GM12878 (cell line): ENCODE measurements around the gene RAB44. TPM values are rescaled to one million over a fixed set of nuclear protein-coding genes. Genes with fewer than 3 reads are reported as not detected.

Source experiments
- BACH1 ChIP-seq: fragments of 450-650 bp; IDR thresholded peaks from 2 replicates; pipeline ENCODE4 v1.6.1; 2017; ENCODE audit warnings: mild to moderate bottlenecking, borderline replicate concordance
- CEBPB ChIP-seq, 2 experiments: fragments of 150-350 bp in 1 of 2; IDR thresholded peaks; 2 replicates each; pipeline ENCODE4 v1.6.1; 2012 to 2014; ENCODE audit warnings: low read depth in 2 of 2, low read length in 2 of 2, borderline replicate concordance in 1 of 2, inconsistent platforms in 1 of 2
- CHD4 ChIP-seq: fragments of 200-600 bp; sonication (generic); IDR thresholded peaks from 2 replicates; pipeline ENCODE4 v1.6.1; 2016; ENCODE audit warnings: mild to moderate bottlenecking
- EGR1 ChIP-seq, 2 experiments: IDR thresholded peaks; 1 replicate in 1 of 2; 2 replicates in 1 of 2; pipeline ENCODE4 v1.6.1; 2011 to 2012; ENCODE audit warnings: low read depth in 2 of 2, low read length in 2 of 2, borderline replicate concordance in 1 of 2, mild to moderate bottlenecking in 1 of 2, moderate library complexity in 1 of 2
- EZH2 ChIP-seq: IDR thresholded peaks from 2 replicates; pipeline ENCODE4 v1.6.1; 2012; ENCODE audit warnings: low read depth, mild to moderate bottlenecking, control low read depth, inconsistent platforms, low read length, borderline replicate concordance; ENCODE audit not compliant: control insufficient read depth
- FOS ChIP-seq: IDR thresholded peaks from 3 replicates; pipeline ENCODE4 v1.6.1; 2011; ENCODE audit warnings: borderline replicate concordance; ENCODE audit not compliant: insufficient read length; ENCODE audit errors: extremely low read depth
- HDAC2 ChIP-seq: fragments of 200-600 bp; sonication (generic); IDR thresholded peaks from 2 replicates; pipeline ENCODE4 v1.6.1; 2017
- MTA2 ChIP-seq: fragments of 450-650 bp; IDR thresholded peaks from 2 replicates; pipeline ENCODE4 v1.6.1; 2016; ENCODE audit warnings: low read depth, mild to moderate bottlenecking, moderate library complexity
- MXI1 ChIP-seq: fragments of 150-350 bp; IDR thresholded peaks from 2 replicates; pipeline ENCODE4 v1.6.1; 2011; ENCODE audit warnings: low read depth, mild to moderate bottlenecking, inconsistent platforms, low read length, improper control_type of control experiment
- NFYB ChIP-seq: IDR thresholded peaks from 2 replicates; pipeline ENCODE4 v1.6.1; 2011; ENCODE audit warnings: low read depth, mild to moderate bottlenecking, low read length, improper control_type of control experiment, moderate library complexity; ENCODE audit not compliant: insufficient read depth
- NRF1 ChIP-seq: conservative IDR thresholded peaks from 2 replicates; pipeline ENCODE4 v1.6.1; 2011; ENCODE audit warnings: mild to moderate bottlenecking, low read depth, low read length, improper control_type of control experiment
- POLR2A ChIP-seq: IDR thresholded peaks from 2 replicates; pipeline ENCODE4 v1.6.1; 2011; ENCODE audit warnings: low read depth, mild to moderate bottlenecking, low read length
- RAD51 ChIP-seq: fragments of 450-650 bp; IDR thresholded peaks from 2 replicates; pipeline ENCODE4 v1.6.1; 2016; ENCODE audit warnings: moderate library complexity, mild to moderate bottlenecking, inconsistent platforms
- RB1 ChIP-seq: fragments of 450-650 bp; formaldehyde crosslinking; IDR thresholded peaks from 2 replicates; pipeline ENCODE4 v1.6.1; 2017; ENCODE audit warnings: mild to moderate bottlenecking, borderline replicate concordance
- SMARCA5 ChIP-seq: fragments of 450-650 bp; IDR thresholded peaks from 2 replicates; pipeline ENCODE4 v1.6.1; 2017; ENCODE audit warnings: mild to moderate bottlenecking
- SUZ12 ChIP-seq: fragments of 200-600 bp; sonication (generic); IDR thresholded peaks from one replicate; pipeline ENCODE4 v1.6.1; 2018; ENCODE audit warnings: antibody characterized with exemption, mild to moderate bottlenecking; ENCODE audit not compliant: unreplicated experiment
- TARDBP ChIP-seq: IDR thresholded peaks from 2 replicates; pipeline ENCODE4 v1.6.1; 2016; ENCODE audit warnings: borderline replicate concordance
- ZNF24 ChIP-seq: fragments of 450-650 bp; IDR thresholded peaks from 2 replicates; pipeline ENCODE4 v1.6.1; 2017; ENCODE audit warnings: antibody characterized with exemption, mild to moderate bottlenecking
- polyA plus RNA-seq, 11 experiments: library from polyadenylated mRNA; depleted of rRNA in 4 of 11; unstranded in 6 of 11; stranded (reverse) in 5 of 11; fragments of >200 nt; fragmentation: Nextera tagmentation in 4 of 11; fragmentation: Illumina TruSeq in 1 of 11; extraction: Ambion mirVana in 4 of 11; extraction: Trizol in 1 of 11; gene quantifications; 1 replicate in 1 of 11; 2 replicates in 10 of 11; pipeline versions ENCODE4 v1.2.1 to v1.2.3, GENCODE V29; 2011 to 2016; ENCODE audit warnings: inconsistent platforms in 2 of 11, missing spikeins in 2 of 11, low read depth in 1 of 11
- total RNA-seq, 4 experiments: library from RNA; depleted of rRNA in 3 of 4; stranded (reverse); fragments of >200 nt in 3 of 4; fragmentation: Illumina TruSeq in 1 of 4; extraction: Trizol in 1 of 4; gene quantifications; 2 replicates each; pipeline versions ENCODE4 v1.2.1 to v1.2.3, GENCODE V29; 2013 to 2021
- TF ChIP-seq, protein P1 (sequence below): fragments of 450-650 bp; IDR thresholded peaks from 2 replicates; pipeline ENCODE4 v1.6.1; 2017; ENCODE audit warnings: mild to moderate bottlenecking, moderate library complexity
- TF ChIP-seq, protein P2 (sequence below): IDR thresholded peaks from 2 replicates; pipeline ENCODE4 v1.6.1; 2011; ENCODE audit warnings: mild to moderate bottlenecking, low read depth, low read length, moderate library complexity; ENCODE audit not compliant: insufficient replicate concordance
- TF ChIP-seq, protein P3 (sequence below): fragments of 450-650 bp; conservative IDR thresholded peaks from 2 replicates; pipeline ENCODE4 v1.6.1; 2017; ENCODE audit warnings: mild to moderate bottlenecking, moderate library complexity
- TF ChIP-seq, protein P4 (sequence below): fragments of 450-650 bp; IDR thresholded peaks from 2 replicates; pipeline ENCODE4 v1.6.1; 2016; ENCODE audit warnings: mild to moderate bottlenecking

RAB44 gene
- total and polyA plus RNA-seq, 10 of the 15 experiments (the other 5 are each of a cell fraction or from before 2014, with no cell fraction given), result 0.01 to 0.08 (median 0.05) TPM; not detected in 2

DNA sequence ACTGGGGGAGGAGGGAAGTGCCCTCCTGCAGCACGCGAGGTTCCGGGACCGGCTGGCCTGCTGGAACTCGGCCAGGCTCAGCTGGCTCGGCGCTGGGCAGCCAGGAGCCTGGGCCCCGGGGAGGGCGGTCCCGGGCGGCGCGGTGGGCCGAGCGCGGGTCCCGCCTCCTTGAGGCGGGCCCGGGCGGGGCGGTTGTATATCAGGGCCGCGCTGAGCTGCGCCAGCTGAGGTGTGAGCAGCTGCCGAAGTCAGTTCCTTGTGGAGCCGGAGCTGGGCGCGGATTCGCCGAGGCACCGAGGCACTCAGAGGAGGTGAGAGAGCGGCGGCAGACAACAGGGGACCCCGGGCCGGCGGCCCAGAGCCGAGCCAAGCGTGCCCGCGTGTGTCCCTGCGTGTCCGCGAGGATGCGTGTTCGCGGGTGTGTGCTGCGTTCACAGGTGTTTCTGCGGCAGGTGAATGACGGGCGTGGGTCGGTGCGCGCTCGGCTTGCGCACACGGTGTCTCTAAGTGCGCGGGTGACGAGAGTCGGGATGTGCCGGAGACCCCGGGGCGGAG, 19.1 kb upstream of the RAB44 start, which contains the start of gene CDKN1A (continued):
- TF ChIP-seq, protein P1, sequence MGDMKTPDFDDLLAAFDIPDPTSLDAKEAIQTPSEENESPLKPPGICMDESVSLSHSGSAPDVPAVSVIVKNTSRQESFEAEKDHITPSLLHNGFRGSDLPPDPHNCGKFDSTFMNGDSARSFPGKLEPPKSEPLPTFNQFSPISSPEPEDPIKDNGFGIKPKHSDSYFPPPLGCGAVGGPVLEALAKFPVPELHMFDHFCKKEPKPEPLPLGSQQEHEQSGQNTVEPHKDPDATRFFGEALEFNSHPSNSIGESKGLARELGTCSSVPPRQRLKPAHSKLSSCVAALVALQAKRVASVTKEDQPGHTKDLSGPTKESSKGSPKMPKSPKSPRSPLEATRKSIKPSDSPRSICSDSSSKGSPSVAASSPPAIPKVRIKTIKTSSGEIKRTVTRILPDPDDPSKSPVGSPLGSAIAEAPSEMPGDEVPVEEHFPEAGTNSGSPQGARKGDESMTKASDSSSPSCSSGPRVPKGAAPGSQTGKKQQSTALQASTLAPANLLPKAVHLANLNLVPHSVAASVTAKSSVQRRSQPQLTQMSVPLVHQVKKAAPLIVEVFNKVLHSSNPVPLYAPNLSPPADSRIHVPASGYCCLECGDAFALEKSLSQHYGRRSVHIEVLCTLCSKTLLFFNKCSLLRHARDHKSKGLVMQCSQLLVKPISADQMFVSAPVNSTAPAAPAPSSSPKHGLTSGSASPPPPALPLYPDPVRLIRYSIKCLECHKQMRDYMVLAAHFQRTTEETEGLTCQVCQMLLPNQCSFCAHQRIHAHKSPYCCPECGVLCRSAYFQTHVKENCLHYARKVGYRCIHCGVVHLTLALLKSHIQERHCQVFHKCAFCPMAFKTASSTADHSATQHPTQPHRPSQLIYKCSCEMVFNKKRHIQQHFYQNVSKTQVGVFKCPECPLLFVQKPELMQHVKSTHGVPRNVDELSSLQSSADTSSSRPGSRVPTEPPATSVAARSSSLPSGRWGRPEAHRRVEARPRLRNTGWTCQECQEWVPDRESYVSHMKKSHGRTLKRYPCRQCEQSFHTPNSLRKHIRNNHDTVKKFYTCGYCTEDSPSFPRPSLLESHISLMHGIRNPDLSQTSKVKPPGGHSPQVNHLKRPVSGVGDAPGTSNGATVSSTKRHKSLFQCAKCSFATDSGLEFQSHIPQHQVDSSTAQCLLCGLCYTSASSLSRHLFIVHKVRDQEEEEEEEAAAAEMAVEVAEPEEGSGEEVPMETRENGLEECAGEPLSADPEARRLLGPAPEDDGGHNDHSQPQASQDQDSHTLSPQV, result peak; percentile 70; the same call in 1 of the 2 replicates
- no peak for TF ChIP-seq CEBPB (IDR thresholded peaks at IDR 0.05; ENCODE audit: borderline replicate concordance in 1 of 2, low read depth in 2 of 2, low read length in 2 of 2)
- no peak for TF ChIP-seq CHD4
- TF ChIP-seq POLR2A, result peak; percentile 95
- no peak for TF ChIP-seq FOS
- TF ChIP-seq NFYB, result no peak
- TF ChIP-seq BACH1, result peak; percentile 97
- TF ChIP-seq HDAC2, result no peak
- TF ChIP-seq, protein P2, sequence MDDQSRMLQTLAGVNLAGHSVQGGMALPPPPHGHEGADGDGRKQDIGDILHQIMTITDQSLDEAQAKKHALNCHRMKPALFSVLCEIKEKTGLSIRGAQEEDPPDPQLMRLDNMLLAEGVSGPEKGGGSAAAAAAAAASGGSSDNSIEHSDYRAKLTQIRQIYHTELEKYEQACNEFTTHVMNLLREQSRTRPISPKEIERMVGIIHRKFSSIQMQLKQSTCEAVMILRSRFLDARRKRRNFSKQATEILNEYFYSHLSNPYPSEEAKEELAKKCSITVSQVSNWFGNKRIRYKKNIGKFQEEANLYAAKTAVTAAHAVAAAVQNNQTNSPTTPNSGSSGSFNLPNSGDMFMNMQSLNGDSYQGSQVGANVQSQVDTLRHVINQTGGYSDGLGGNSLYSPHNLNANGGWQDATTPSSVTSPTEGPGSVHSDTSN, result peak; percentile 54
- TF ChIP-seq SMARCA5, result peak; percentile 60
- TF ChIP-seq, protein P3, sequence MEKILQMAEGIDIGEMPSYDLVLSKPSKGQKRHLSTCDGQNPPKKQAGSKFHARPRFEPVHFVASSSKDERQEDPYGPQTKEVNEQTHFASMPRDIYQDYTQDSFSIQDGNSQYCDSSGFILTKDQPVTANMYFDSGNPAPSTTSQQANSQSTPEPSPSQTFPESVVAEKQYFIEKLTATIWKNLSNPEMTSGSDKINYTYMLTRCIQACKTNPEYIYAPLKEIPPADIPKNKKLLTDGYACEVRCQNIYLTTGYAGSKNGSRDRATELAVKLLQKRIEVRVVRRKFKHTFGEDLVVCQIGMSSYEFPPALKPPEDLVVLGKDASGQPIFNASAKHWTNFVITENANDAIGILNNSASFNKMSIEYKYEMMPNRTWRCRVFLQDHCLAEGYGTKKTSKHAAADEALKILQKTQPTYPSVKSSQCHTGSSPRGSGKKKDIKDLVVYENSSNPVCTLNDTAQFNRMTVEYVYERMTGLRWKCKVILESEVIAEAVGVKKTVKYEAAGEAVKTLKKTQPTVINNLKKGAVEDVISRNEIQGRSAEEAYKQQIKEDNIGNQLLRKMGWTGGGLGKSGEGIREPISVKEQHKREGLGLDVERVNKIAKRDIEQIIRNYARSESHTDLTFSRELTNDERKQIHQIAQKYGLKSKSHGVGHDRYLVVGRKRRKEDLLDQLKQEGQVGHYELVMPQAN, result peak; percentile 92
- TF ChIP-seq, protein P4, sequence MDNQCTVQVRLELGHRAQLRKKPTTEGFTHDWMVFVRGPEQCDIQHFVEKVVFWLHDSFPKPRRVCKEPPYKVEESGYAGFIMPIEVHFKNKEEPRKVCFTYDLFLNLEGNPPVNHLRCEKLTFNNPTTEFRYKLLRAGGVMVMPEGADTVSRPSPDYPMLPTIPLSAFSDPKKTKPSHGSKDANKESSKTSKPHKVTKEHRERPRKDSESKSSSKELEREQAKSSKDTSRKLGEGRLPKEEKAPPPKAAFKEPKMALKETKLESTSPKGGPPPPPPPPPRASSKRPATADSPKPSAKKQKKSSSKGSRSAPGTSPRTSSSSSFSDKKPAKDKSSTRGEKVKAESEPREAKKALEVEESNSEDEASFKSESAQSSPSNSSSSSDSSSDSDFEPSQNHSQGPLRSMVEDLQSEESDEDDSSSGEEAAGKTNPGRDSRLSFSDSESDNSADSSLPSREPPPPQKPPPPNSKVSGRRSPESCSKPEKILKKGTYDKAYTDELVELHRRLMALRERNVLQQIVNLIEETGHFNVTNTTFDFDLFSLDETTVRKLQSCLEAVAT, result peak; percentile 97; the same call in 1 of the 2 replicates
- TF ChIP-seq TARDBP, result peak; percentile 16; the same call in 1 of the 2 replicates
- TF ChIP-seq EGR1 (IDR thresholded peaks at IDR 0.05; ENCODE audit: borderline replicate concordance in 1 of 2, low read depth in 2 of 2, low read length in 2 of 2), result 0 out of 3 replicates have a peak, but pooled peaks of 1 of the 2 experiments have one; percentile 24
- peak; percentile 79 for TF ChIP-seq MXI1
- peak; percentile 51 for TF ChIP-seq MTA2
- no peak for TF ChIP-seq RAD51
- peak; percentile 94; the same call in 1 of the 2 replicates for TF ChIP-seq RB1
- TF ChIP-seq EZH2, result no peak
- TF ChIP-seq SUZ12, result no peak
- TF ChIP-seq ZNF24, result 0 out of 2 replicates have a peak, but pooled peaks have one; percentile 42
- TF ChIP-seq NRF1, result peak; percentile 29; the same call in 1 of the 2 replicates
